Endodermal cell (in vitro differentiated cells): ENCODE data around the gene DLGAP1. TPM values are rescaled to one million over a fixed set of nuclear protein-coding genes. Genes with fewer than 3 reads are reported as not detected.

ENCODE experiments used
- DNase-seq: peaks from one replicate; pipeline ENCODE4 v3.0.0-alpha.2; 2017
- H3K27ac ChIP-seq: 2 replicates; pipeline ENCODE4 v1.5.1; 2013; ENCODE audit warnings: mild to moderate bottlenecking, low read depth, low read length, moderate library complexity
- H3K27me3 ChIP-seq: 2 replicates; pipeline ENCODE4 v1.6.1; 2013; ENCODE audit warnings: mild to moderate bottlenecking, low read length, moderate library complexity; ENCODE audit not compliant: insufficient read depth, control insufficient read depth, poor library complexity, severe bottlenecking
- H3K36me3 ChIP-seq: 2 replicates; pipeline ENCODE4 v1.7.0; 2013; ENCODE audit warnings: mild to moderate bottlenecking, low read length, moderate library complexity; ENCODE audit not compliant: control insufficient read depth, insufficient read depth
- H3K4me1 ChIP-seq: one replicate; pipeline ENCODE4 v1.7.0; 2013; ENCODE audit warnings: low read length; ENCODE audit not compliant: control insufficient read depth, insufficient read depth
- H3K4me3 ChIP-seq: 2 replicates; pipeline ENCODE4 v1.5.1; 2013; ENCODE audit warnings: mild to moderate bottlenecking, low read length, moderate library complexity
- H3K9ac ChIP-seq: 2 replicates; pipeline ENCODE4 v1.6.1; 2013; ENCODE audit warnings: mild to moderate bottlenecking, low read length, moderate library complexity; ENCODE audit not compliant: poor library complexity, severe bottlenecking; ENCODE audit errors: extremely low read depth
- H3K9me3 ChIP-seq: 2 replicates; pipeline ENCODE4 v1.6.1; 2013; ENCODE audit warnings: mild to moderate bottlenecking, low read length, moderate library complexity; ENCODE audit not compliant: control insufficient read depth
- H3K27ac Mint-ChIP-seq: 2 replicates; pipeline ENCODE4 v1.8.0; 2020; ENCODE audit warnings: mixed read lengths
- H3K27me3 Mint-ChIP-seq: 2 replicates; pipeline ENCODE4 v1.8.0; 2021; ENCODE audit warnings: mild to moderate bottlenecking, mixed read lengths; ENCODE audit not compliant: insufficient read depth
- H3K36me3 Mint-ChIP-seq: 2 replicates; pipeline ENCODE4 v1.8.0; 2020; ENCODE audit warnings: low read depth, mixed read lengths
- H3K4me1 Mint-ChIP-seq: 2 replicates; pipeline ENCODE4 v1.8.0; 2020; ENCODE audit warnings: mixed read lengths
- H3K4me3 Mint-ChIP-seq: 2 replicates; pipeline ENCODE4 v1.8.0; 2020; ENCODE audit warnings: mild to moderate bottlenecking, moderate library complexity, mixed read lengths
- H3K9me3 Mint-ChIP-seq: 2 replicates; pipeline ENCODE4 v1.8.0; 2020; ENCODE audit warnings: mild to moderate bottlenecking, mixed read lengths
- CTCF ChIP-seq: fragments of 200-600 bp; sonication (generic); conservative IDR thresholded peaks from 2 replicates; pipeline ENCODE4 v1.5.0; 2021; ENCODE audit warnings: antibody characterized with exemption, mild to moderate bottlenecking
- WGBS, 2 experiments: methylation state at CpG; one replicate each; pipeline versions ENCODE4 v1.1.5 to v1.1.7; 2013; ENCODE audit warnings: missing lambda C conversion rate in 2 of 2, mixed read lengths in 1 of 2; ENCODE audit not compliant: insufficient coverage in 1 of 2, insufficient read length in 1 of 2; 5-methylcytosine and 5-hydroxymethylcytosine counted together
- total RNA-seq, 2 donors: library from RNA; stranded (reverse); fragmentation: NEBNext Ultra II Directional in 1 of 2; extraction: Animal tissue kit (Norgen Biotek cat#: 25700) in 1 of 2; gene quantifications; 2 replicates in 1 of 2; 3 replicates in 1 of 2; pipeline ENCODE4 v1.2.1, GENCODE V29; 2021

Gene DLGAP1
- total RNA-seq, 2 donors from 2014 or later: 11.5 to 21.5 TPM

- H3K9me3 Mint-ChIP-seq: no peaks in the 10 kb centered on the region
Measured at GRCh38 chr18:3808985-3809780, 645.9 kb downstream of the DLGAP1 start.

GRCh38 chr18:3806656-3807055 is 648.5 kb downstream of the DLGAP1 start:
- peaks cover 8% of the 10 kb centered on the region for H3K36me3 ChIP-seq

More at GRCh38 chr18:3808985-3809780, 645.9 kb downstream of the DLGAP1 start:
- H3K36me3 ChIP-seq: peaks cover 24% of the 10 kb centered on the region
- H3K27ac Mint-ChIP-seq: no peak overlapping the region
- no peaks in the 10 kb centered on the region for H3K27me3 ChIP-seq
- H3K9ac ChIP-seq: no peak overlapping the region
- H3K4me3 ChIP-seq: no peak overlapping the region
- no peaks in the 10 kb centered on the region for H3K4me1 Mint-ChIP-seq
- H3K4me3 Mint-ChIP-seq: no peak overlapping the region
- H3K27me3 Mint-ChIP-seq: no peaks in the 10 kb centered on the region
- H3K36me3 Mint-ChIP-seq: no peaks in the 10 kb centered on the region
- no peaks in the 10 kb centered on the region for H3K4me1 ChIP-seq
- TF ChIP-seq CTCF: no peak
- no peak overlapping the region for H3K27ac ChIP-seq
- 85 to 100% methylated on average over 3 to 6 of the region's 6 CpGs for WGBS, 2 experiments
- no peak for DNase-seq
- H3K9me3 ChIP-seq: no peaks in the 10 kb centered on the region

GRCh38 chr18:3804336-3804735 is 650.8 kb downstream of the DLGAP1 start:
- Histone ChIP-seq H3K36me3 (no peaks in the 10 kb centered on the region), H3K4me3 (no peak overlapping the region), H3K27ac (no peak overlapping the region), H3K27me3 (no peaks in the 10 kb centered on the region), H3K4me1 (no peaks in the 10 kb centered on the region), H3K9ac (no peak overlapping the region), H3K9me3 (no peaks in the 10 kb centered on the region)
- Mint-ChIP-seq H3K4me3 (no peak overlapping the region), H3K36me3 (no peaks in the 10 kb centered on the region), H3K9me3 (no peaks in the 10 kb centered on the region), H3K27ac (no peak overlapping the region), H3K27me3 (no peaks in the 10 kb centered on the region), H3K4me1 (peaks cover 3% of the 10 kb centered on the region)
- no peak for DNase-seq
- WGBS, 2 experiments: 87 to 93% methylated on average over 4 of the region's 4 CpGs
- no peak for TF ChIP-seq CTCF

More at GRCh38 chr18:3806656-3807055, 648.5 kb downstream of the DLGAP1 start:
- H3K9me3 ChIP-seq: no peaks in the 10 kb centered on the region
- no peaks in the 10 kb centered on the region for H3K4me1 ChIP-seq
- no peak for TF ChIP-seq CTCF
- no peak overlapping the region for H3K4me3 ChIP-seq
- 72 to 74% methylated on average over 4 of the region's 4 CpGs for WGBS, 2 experiments
- H3K9me3 Mint-ChIP-seq: no peaks in the 10 kb centered on the region
- H3K27me3 ChIP-seq: no peaks in the 10 kb centered on the region
- DNase-seq: no peak
- H3K4me3 Mint-ChIP-seq: no peak overlapping the region
- no peaks in the 10 kb centered on the region for H3K27me3 Mint-ChIP-seq
- no peaks in the 10 kb centered on the region for H3K4me1 Mint-ChIP-seq
- no peak overlapping the region for H3K9ac ChIP-seq
- H3K36me3 Mint-ChIP-seq: no peaks in the 10 kb centered on the region
- no peak overlapping the region for H3K27ac Mint-ChIP-seq
- H3K27ac ChIP-seq: no peak overlapping the region
